Adipose tissue (tissue), 3 donors: ENCODE data around the gene ZMIZ1. TPM values are rescaled to one million over a fixed set of nuclear protein-coding genes. Genes with fewer than 3 reads are reported as not detected.

Experiments used
- H3K27ac ChIP-seq: one replicate; pipeline ENCODE4 v1.5.1; 2013; ENCODE audit warnings: low read depth, low read length
- WGBS, 3 donors: extraction: QIAGEN DNeasy Blood & Tissue Kit; methylation state at CpG; one replicate each; pipeline ENCODE4 v1.1.7; 2013; 5-methylcytosine and 5-hydroxymethylcytosine counted together
- polyA plus RNA-seq, 3 donors: library from polyadenylated mRNA; stranded (reverse); fragments of 200-250 nt; gene quantifications; one replicate each; pipeline ENCODE4 v1.2.3, GENCODE V29; 2013
- donor health status: healthy with polysubstance abuse.
- donor health status: Bipolar disorder and iron deficiency.
- donor health status: healthy.

ZMIZ1 gene
- polyA plus RNA-seq, 3 donors = 17.4 to 37.1 (median 26.1) TPM

- WGBS, 3 donors = 80 to 87% (median 85%) methylated on average over 13 of the region's 13 CpGs
- H3K27ac ChIP-seq = no peak overlapping the region
Measured at GRCh38 chr10:79299397-79300241, 230.9 kb downstream of the ZMIZ1 start.

GRCh38 chr10:79300711-79301110 lies 231.9 kb downstream of the ZMIZ1 start:
- WGBS, 3 donors = 90 to 95% (median 94%) methylated on average over 24 of the region's 24 CpGs
- no peak overlapping the region for H3K27ac ChIP-seq

DNA sequence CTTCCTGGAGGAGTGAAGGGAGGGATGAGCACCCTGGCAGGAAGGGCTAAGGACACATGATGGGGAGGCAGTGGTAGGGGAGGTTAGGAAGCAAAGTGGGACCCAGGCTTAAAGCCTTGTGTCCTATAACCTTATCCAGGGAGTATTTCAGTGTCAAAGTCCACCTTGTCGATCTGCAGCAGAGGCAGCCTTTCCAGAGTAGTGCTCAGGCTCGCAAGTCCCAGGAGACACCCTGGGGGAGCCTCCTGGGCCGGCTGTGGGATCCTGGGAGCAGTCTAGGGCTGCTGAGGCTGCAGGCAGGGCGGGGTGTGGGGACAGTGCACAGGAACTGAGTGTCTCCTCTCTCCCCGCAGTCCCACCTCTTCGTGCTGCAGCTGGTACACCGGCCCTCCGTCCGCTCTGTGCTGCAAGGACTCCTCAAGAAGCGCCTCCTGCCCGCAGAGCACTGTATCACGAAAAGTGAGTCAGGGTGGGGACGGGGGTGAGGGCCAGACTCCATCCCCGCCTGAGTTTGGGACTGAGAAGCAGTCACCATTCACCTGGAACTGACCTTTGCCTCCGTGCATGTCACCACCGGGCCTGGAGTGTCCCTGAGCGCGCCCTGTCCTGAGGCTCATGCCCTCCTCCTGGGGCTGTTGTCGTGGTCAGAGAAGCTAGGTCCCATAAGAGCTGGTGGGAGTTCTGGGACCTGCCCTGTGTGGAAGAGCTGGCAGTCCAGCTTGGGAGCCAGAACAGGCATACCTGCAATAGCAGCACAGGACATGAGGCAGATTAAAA lies 233.2 kb downstream of the ZMIZ1 start:
- H3K27ac ChIP-seq = no peak overlapping the region
- 84 to 92% (median 87%) methylated on average over 19 of the region's 19 CpGs for WGBS, 3 donors

GRCh38 chr10:79303631-79304478 lies 235.1 kb downstream of the ZMIZ1 start:
- 91 to 93% (median 91%) methylated on average over 25 of the region's 25 CpGs for whole genome bisulfite sequencing, 3 donors
- no peak overlapping the region for H3K27ac ChIP-seq

DNA sequence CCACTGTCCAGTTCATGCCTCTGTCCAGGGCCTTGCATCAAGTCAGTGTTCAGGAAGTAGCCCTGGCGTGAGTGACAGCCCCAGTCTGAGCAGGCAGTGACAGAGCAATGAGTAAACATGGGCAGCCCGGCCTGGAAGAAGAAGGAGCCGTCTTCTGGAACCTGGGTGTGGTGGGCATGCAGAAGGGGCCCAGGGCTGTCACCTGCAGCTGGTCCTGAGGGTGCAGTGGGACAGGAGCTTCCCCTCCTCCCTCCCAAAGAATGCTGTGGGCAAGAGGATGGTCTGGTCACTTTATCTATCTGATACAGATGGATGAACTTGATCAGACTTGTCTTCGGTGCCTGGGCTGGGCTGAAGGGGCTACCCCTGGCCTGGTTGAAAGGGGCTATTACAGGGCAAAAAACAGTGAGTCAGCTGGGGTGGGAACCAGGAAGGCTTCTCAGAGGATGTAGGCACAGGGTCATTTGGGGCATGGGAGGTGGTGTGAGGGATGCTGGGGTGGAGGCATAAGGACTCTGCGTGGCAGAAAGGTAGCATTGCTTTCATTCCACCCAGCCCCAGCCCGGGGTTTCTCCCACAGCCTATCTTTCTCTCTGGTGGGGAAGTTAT lies 235.8 kb downstream of the ZMIZ1 start:
- no peak overlapping the region for H3K27ac ChIP-seq
- WGBS, 3 donors = 65 to 87% (median 81%) methylated on average over 6 of the region's 6 CpGs

DNA sequence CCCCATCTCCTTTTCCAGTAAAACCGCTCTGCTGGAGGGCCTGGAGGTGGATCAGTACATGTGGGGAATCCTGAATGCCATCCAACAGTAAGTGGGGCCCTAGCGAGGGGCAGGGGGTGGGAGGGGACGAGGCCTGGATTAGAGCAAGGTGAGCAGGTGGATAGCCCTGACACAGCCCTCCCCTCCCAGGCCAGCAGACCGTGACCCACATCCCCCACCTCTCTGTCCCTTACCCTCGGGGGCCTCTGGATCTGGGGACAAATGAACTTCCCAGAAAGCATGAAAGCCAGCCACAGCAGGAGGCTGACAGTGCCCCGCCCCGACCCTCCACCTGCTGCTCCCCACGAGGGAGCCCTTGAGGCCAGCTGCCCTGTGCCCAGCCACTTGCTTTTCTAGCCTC lies 236.7 kb downstream of the ZMIZ1 start:
- 80 to 87% (median 87%) methylated on average over 7 to 8 of the region's 8 CpGs for WGBS, 3 donors
- H3K27ac ChIP-seq = no peak overlapping the region

GRCh38 chr10:79305988-79306387 lies 237.2 kb downstream of the ZMIZ1 start:
- WGBS, 3 donors = 92 to 93% (median 92%) methylated on average over 14 to 15 of the region's 15 CpGs
- no peak overlapping the region for H3K27ac ChIP-seq

DNA sequence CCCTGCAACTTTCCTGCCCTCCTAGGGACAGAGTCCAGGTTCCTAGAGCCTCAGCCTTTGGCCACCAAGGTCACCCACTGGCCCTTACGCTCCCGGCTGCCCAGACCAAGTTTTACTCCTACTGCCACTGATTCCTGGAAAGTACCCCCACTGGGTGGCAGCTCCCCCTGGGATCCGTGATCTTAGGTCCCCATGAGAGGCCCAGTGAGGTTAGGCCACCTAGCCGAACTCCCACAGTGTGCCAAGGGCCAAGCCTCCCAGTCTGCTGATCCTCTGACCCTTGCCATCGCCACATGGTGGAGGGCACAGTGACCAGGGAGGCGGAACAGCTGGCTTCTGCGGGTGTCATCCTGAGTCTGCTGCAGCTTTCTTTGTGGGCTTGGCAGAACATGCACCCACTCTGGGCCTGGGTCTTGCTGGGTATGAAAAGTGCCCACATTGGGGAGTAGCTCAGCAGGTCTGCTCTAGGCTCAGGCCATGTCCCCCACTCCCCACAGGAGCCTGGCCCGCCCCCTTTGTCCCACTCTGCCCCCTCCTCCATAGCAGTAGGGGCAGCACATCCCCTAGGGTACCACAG lies 238.0 kb downstream of the ZMIZ1 start:
- 88 to 94% (median 93%) methylated on average over 8 of the region's 8 CpGs for WGBS, 3 donors
- no peak overlapping the region for H3K27ac ChIP-seq

DNA sequence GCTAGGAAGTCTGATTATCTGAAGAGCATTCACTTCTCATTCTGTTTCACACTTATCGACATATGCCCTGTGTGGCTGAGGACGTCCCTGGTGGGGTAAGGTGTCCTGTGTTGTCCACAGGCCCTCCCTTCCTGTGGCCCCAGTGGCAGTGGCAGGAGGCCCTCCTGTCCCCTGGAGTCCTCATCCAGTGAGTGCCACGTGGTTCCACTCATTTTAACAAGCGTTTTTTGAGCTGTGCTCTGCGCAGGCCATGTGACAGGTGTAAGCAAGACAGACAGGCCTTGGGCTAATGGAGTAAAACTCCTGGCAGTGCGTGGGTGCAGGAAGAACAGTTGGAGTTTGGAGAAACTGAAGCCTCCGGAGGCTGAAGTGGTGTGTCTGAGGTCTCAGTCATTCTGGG lies 239.2 kb downstream of the ZMIZ1 start:
- H3K27ac ChIP-seq = no peak overlapping the region
- WGBS, 3 donors = 81 to 84% (median 83%) methylated on average over 7 of the region's 7 CpGs

- 74 to 84% (median 81%) methylated on average over 14 of the region's 14 CpGs for WGBS, 3 donors
- H3K27ac ChIP-seq = no peak overlapping the region
Measured at GRCh38 chr10:79308969-79309665, 240.4 kb downstream of the ZMIZ1 start.

- WGBS, 3 donors = 83 to 89% (median 87%) methylated on average over 26 to 29 of the region's 29 CpGs
- no peak overlapping the region for H3K27ac ChIP-seq
Measured at GRCh38 chr10:79310200-79310865, 241.6 kb downstream of the ZMIZ1 start.

DNA sequence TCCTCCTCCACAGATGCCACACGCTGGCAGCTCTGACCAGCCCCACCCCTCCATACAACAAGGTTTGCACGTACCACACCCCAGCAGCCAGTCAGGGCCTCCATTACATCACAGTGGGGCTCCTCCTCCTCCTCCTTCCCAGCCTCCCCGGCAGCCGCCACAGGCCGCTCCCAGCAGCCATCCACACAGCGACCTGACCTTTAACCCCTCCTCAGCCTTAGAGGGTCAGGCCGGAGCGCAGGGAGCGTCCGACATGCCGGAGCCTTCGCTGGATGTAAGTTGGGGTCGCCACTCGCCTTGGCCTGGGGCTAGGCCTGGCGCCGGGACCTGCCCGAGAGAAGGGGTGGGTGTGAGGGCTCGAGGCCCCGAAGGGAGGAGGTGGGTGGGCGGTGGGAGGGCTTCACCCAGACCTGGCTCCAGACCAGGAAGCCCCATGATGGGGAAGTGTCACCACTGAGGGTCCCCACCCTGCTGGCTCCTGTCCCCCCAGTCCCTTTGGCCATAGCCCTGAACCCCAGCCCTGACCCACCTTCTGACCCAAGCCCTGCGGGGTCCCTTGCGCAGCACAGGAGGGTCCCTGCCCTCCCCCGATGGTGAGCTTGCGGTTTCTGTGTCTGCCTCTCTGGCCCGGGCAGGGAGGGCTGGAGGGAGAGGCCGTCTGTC lies 242.3 kb downstream of the ZMIZ1 start:
- no peak overlapping the region for H3K27ac ChIP-seq
- 81 to 91% (median 86%) methylated on average over 24 to 26 of the region's 26 CpGs for WGBS, 3 donors

GRCh38 chr10:79311581-79312407 lies 243.0 kb downstream of the ZMIZ1 start:
- H3K27ac ChIP-seq = no peak overlapping the region
- 83 to 88% (median 85%) methylated on average over 15 of the region's 15 CpGs for WGBS, 3 donors

DNA sequence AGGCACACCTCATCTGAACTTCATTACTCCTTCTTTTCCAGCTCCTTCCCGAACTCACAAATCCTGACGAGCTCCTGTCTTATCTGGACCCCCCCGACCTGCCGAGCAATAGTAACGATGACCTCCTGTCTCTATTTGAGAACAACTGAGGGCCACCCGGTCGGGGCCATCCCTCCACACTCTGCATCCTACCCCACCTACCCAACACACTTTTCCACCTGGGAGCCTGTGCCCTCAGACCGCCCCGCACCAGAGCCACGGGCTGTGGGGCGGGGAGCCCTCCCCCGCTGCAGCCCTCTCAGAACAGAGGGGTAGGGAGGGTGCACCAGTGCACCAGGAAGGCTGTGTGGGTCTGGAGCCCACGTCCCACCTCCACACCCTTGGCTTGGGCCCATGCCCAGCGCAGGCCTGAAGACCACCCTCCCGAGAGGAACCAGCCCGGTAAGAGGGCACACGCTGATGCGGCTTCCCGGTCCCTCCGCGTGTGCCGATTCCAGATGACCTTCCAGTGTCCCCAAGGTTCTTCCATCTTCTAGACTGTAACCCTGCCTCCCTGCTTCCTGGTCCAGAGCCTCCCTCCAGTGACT lies 243.9 kb downstream of the ZMIZ1 start:
- H3K27ac ChIP-seq = no peak overlapping the region
- WGBS, 3 donors = 93 to 96% (median 94%) methylated on average over 20 to 22 of the region's 22 CpGs

DNA sequence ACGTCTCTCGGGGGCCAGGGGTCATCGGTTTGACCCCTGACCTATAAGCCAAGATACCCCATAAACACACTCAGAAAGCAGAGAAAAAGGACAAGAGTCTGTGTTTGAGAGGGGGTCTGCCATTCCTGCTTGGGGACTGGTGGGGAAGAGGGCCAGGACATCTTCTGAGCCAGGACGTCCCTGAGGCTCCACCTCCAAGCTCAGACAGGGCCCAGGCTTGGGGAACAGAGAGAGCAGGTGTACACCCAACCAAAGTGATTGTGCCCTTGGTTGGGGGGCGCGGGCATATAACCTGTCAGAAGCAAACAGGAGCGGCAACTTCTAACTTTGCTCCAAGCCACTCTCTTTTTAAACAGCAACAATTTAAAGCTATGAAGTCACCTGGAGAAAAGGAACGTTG lies 244.6 kb downstream of the ZMIZ1 start:
- H3K27ac ChIP-seq = no peak overlapping the region
- WGBS, 3 donors = 82 to 85% (median 82%) methylated on average over 8 of the region's 8 CpGs
